ENCODE data around the gene BTN1A1.
A peak's percentile ranks its signal among the peaks of the same experiment; 100 is the strongest.

BTN1A1 gene

DNA sequence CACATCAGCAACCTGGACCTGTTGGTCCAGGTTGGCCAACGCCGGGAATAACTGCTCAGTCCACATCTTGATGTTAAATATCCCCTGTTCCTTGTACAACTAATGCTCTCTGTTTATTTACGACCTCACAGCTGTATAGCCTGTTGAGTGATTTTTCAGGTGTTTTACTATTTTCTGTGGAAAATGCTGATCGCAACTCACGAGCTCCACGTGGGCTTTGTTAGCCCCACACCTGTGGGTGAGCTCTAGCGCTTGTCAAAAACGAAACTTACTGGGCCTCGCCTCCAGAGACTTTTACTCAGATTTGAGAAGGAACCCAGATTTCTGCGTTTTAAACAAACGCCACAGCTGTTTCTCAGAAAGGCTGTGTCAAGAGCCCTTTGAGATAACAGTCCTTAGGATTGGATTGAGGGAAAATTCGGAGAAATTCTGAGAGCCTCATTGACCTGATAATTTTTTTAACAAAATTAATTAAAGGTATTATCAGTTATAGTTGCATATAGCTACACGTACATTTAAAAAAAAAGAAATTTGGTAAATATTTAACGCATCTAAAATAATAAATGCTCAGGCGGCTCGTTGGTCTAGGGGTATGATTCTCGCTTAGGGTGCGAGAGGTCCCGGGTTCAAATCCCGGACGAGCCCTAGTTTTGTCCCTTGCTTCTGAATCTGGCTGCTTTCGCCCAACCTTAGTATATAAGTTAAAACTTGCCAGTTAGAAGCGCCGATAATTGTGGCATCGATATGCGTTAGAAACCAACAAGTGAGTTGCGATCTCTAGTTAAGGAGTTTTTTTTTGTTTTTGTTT is 54.8 kb downstream of the BTN1A1 start:
- TF ChIP-seq FOXP2 (optimal IDR thresholded peaks at IDR 0.05; ENCODE audit: control extremely low read depth, extremely low read length, insufficient read depth), result no peak
- TF ChIP-seq EZH2 (IDR thresholded peaks at IDR 0.05), result no peak
- TF ChIP-seq POLR2AphosphoS5 (IDR thresholded peaks at IDR 0.05; ENCODE audit: borderline replicate concordance, low read depth, low read length), result no peak
- H3K9me3 ChIP-seq (ENCODE audit: low read depth, low read length), result no peaks in the 10 kb centered on the region
- no peaks in the 10 kb centered on the region for H3K36me3 ChIP-seq (ENCODE audit: insufficient read depth, low read length)
- peak overlapping the region; percentile 94 for H3K27ac ChIP-seq
- H3K4me3 ChIP-seq, result peak overlapping the region; percentile 87
- H3K9ac ChIP-seq (ENCODE audit: insufficient read length), result peak overlapping the region; percentile 86
- no peak for DNase-seq (ENCODE audit: low read depth, low spot score)

DNA sequence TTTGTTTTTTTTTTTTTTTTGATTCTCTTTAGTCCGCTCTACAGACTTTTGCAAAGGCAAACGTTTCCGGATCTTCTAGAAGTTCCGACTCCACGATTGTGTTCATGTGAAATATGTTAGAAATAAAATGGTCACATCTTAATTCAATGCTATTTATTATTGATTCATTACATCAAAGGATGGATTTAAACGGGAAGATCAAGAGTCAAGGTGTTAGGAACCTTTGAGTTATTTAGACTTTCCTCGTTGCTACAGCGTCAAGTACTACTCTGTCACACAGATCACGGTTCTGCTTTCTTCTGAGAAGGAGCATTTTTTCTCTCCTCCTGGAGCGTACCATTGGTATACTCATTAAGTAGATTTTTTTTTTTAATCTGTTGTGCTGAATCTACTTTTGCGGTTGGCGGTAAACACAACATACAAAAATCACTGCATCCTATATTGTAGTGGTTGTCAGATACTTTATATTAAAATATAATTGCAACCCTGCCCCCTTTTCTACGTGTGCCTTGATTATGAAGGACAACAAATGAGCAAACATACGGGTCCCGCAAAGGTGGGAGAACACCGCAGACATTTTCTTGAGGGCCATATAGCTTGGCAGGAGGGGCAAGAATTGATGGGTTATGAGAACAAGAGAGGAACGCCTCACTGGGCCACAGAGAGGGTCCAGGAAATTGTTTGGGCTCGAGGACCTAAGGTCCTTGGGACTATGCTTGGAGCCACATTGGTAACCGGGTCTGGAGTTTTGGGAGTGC is 55.6 kb downstream of the BTN1A1 start:
- DNase-seq (ENCODE audit: low read depth, low spot score), result no peak
- H3K9ac ChIP-seq (ENCODE audit: insufficient read length), result peak overlapping the region; percentile 86
- peak overlapping the region; percentile 87 for H3K4me3 ChIP-seq
- H3K9me3 ChIP-seq (ENCODE audit: low read depth, low read length), result no peaks in the 10 kb centered on the region
- no peaks in the 10 kb centered on the region for H3K36me3 ChIP-seq (ENCODE audit: insufficient read depth, low read length)
- H3K27ac ChIP-seq, result peak overlapping the region; percentile 77
- TF ChIP-seq EZH2 (IDR thresholded peaks at IDR 0.05) (no peak), FOXP2 (optimal IDR thresholded peaks at IDR 0.05; ENCODE audit: control extremely low read depth, extremely low read length, insufficient read depth) (no peak), POLR2AphosphoS5 (IDR thresholded peaks at IDR 0.05; ENCODE audit: borderline replicate concordance, low read depth, low read length) (no peak)

DNA sequence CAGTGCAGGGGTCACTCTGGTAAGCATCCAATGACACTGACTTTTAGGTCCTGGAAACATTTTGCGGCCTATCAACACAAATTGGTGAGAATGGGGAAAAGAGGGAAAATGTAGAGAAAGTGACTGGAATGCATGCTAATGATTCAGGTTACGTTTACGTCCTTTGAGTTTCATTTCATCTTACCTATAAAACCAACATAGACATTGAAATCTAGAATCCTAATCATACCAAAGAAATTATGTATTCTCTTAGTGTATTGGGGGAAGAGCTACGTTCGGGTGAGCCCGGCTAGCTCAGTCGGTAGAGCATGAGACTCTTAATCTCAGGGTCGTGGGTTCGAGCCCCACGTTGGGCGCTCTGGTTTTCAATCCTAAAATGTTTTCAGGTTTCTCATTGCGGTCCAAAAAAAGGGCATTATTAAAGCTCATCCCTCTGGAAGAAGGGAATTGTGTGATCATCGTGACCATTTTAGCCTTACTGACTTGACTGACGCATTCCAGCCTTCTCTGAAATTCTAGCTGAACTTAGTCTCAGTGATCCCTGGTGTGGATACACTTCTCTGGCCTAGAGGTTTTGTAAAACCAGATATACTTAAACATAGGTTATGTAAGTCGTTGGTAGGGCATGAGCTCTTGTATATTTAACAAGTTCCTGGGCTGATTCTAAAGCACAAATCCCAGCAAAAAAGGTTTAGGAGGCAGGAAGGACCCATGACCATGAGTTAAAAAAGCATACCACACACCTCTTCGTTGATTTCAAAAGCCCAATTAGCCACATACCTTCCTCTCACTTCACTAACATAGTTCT is 56.4 kb downstream of the BTN1A1 start:
- peak overlapping the region; percentile 86 for H3K9ac ChIP-seq (ENCODE audit: insufficient read length)
- H3K4me3 ChIP-seq, result peak overlapping the region; percentile 87
- peak; percentile 79 for DNase-seq (ENCODE audit: low read depth, low spot score)
- peak overlapping the region; percentile 81 for H3K27ac ChIP-seq
- TF ChIP-seq EZH2 (IDR thresholded peaks at IDR 0.05) (no peak), FOXP2 (optimal IDR thresholded peaks at IDR 0.05; ENCODE audit: control extremely low read depth, extremely low read length, insufficient read depth) (no peak), POLR2AphosphoS5 (IDR thresholded peaks at IDR 0.05; ENCODE audit: borderline replicate concordance, low read depth, low read length) (no peak)
- no peaks in the 10 kb centered on the region for H3K9me3 ChIP-seq (ENCODE audit: low read depth, low read length)
- H3K36me3 ChIP-seq (ENCODE audit: insufficient read depth, low read length), result no peaks in the 10 kb centered on the region
